ENCODE data around the gene FGD5.

The FGD5 gene

DNA sequence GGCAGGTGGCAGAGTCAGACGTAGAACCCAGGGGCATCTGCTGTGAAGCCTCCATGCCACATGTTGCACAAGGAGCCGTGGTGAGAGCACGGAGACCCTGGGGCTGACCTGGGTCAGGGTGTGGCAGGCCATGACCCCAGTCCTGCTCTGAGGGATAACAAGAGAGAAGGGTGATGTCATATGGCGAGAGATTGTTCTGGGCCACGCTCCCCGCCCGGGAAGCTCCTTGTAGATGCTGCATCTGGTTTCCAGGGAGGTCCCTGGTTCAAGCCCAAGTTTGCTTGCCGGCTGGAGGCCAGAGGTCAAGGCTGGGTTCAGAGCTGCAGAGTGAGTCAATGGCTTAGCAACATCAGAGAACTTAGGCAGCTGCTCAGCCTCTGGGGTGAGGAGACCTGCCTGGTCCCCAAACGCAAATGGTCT lies 17.3 kb downstream of the FGD5 start:
- Histone ChIP-seq H3K4me1 (ENCODE audit: low read length) (no peaks in the 10 kb centered on the region), H3K36me3 (replicated peaks; ENCODE audit: insufficient read depth, low read length) (no peaks in the 10 kb centered on the region), H3K79me2 (ENCODE audit: low read length) (no peaks in the 10 kb centered on the region), H3K27ac (ENCODE audit: low read length) (no peak overlapping the region), H3K9me2 (replicated peaks; ENCODE audit: insufficient read depth, low read length) (no peaks in the 10 kb centered on the region), H3K4me2 (ENCODE audit: low read depth, low read length) (no peak overlapping the region), H3K4me3 (ENCODE audit: low read length) (no peak overlapping the region), H4K20me1 (ENCODE audit: insufficient read depth, low read length) (no peaks in the 10 kb centered on the region), H3K9me3 (replicated peaks; ENCODE audit: insufficient read depth, low read length) (no peaks in the 10 kb centered on the region), H2AFZ (ENCODE audit: low read length) (no peak overlapping the region), H3F3A (ENCODE audit: insufficient read depth, low read length) (no peaks in the 10 kb centered on the region), H3K9ac (ENCODE audit: low read length) (no peak overlapping the region), H3K27me3 (replicated peaks; ENCODE audit: insufficient read depth, low read length) (peaks cover 55% of the 10 kb centered on the region)
- DNase-seq: no peak
- TF ChIP-seq EZH2 (optimal IDR thresholded peaks at IDR 0.05; ENCODE audit: low read depth, low read length): no peak
- TF ChIP-seq, protein P1, sequence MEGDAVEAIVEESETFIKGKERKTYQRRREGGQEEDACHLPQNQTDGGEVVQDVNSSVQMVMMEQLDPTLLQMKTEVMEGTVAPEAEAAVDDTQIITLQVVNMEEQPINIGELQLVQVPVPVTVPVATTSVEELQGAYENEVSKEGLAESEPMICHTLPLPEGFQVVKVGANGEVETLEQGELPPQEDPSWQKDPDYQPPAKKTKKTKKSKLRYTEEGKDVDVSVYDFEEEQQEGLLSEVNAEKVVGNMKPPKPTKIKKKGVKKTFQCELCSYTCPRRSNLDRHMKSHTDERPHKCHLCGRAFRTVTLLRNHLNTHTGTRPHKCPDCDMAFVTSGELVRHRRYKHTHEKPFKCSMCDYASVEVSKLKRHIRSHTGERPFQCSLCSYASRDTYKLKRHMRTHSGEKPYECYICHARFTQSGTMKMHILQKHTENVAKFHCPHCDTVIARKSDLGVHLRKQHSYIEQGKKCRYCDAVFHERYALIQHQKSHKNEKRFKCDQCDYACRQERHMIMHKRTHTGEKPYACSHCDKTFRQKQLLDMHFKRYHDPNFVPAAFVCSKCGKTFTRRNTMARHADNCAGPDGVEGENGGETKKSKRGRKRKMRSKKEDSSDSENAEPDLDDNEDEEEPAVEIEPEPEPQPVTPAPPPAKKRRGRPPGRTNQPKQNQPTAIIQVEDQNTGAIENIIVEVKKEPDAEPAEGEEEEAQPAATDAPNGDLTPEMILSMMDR (IDR thresholded peaks at IDR 0.05; ENCODE audit: low read length): no peak
- no peak for TF ChIP-seq EZH2phosphoT487 (IDR thresholded peaks at IDR 0.05; ENCODE audit: low read length)

DNA sequence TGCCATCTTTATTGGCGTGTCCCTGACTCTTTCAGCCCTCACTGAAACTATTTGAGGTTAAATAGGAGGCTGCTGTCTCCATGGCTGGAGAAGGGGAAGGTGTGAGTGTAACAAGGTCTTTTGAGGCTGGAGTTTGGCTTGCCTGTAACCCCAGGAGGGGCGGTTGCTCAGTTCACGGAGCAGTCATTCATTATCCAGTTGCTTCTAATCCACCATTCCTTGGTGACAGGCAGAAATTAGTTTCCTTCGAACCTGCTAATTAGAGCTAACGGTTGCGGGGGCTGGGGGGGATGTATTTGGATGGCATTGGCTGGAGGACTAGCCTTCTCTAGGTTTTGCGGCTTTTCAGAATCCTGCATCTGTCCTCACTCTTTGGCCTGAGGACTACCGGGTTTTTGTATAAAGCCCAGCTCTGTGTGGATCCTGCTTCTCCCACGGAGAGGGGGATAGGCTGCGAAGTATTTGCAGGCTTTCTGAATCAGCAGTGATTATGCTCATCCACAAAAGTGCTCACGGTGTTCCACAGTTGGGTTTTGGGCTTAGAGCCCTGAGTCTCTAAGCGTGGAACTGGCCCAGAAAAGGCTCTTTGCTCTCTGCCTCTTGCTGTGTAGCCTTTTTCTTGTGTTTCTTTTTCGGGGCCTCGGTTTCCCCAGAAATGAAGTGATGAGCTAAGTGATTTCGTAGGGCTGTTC lies 18.6 kb downstream of the FGD5 start:
- TF ChIP-seq EZH2phosphoT487 (IDR thresholded peaks at IDR 0.05; ENCODE audit: low read length) (no peak), EZH2 (optimal IDR thresholded peaks at IDR 0.05; ENCODE audit: low read depth, low read length) (no peak)
- TF ChIP-seq, protein P1 (IDR thresholded peaks at IDR 0.05; ENCODE audit: low read length): no peak
- H3K4me2 ChIP-seq (ENCODE audit: low read depth, low read length): no peak overlapping the region
- H2AFZ ChIP-seq (ENCODE audit: low read length): no peak overlapping the region
- H3K27ac ChIP-seq (ENCODE audit: low read length): no peak overlapping the region
- H4K20me1 ChIP-seq (ENCODE audit: insufficient read depth, low read length): no peaks in the 10 kb centered on the region
- H3K9me3 ChIP-seq (replicated peaks; ENCODE audit: insufficient read depth, low read length): no peaks in the 10 kb centered on the region
- no peaks in the 10 kb centered on the region for H3K4me1 ChIP-seq (ENCODE audit: low read length)
- no peaks in the 10 kb centered on the region for H3F3A ChIP-seq (ENCODE audit: insufficient read depth, low read length)
- no peaks in the 10 kb centered on the region for H3K79me2 ChIP-seq (ENCODE audit: low read length)
- peaks cover 50% of the 10 kb centered on the region for H3K27me3 ChIP-seq (replicated peaks; ENCODE audit: insufficient read depth, low read length)
- no peaks in the 10 kb centered on the region for H3K36me3 ChIP-seq (replicated peaks; ENCODE audit: insufficient read depth, low read length)
- no peak for DNase-seq
- H3K9ac ChIP-seq (ENCODE audit: low read length): no peak overlapping the region
- H3K9me2 ChIP-seq (replicated peaks; ENCODE audit: insufficient read depth, low read length): no peaks in the 10 kb centered on the region
- H3K4me3 ChIP-seq (ENCODE audit: low read length): no peak overlapping the region

DNA sequence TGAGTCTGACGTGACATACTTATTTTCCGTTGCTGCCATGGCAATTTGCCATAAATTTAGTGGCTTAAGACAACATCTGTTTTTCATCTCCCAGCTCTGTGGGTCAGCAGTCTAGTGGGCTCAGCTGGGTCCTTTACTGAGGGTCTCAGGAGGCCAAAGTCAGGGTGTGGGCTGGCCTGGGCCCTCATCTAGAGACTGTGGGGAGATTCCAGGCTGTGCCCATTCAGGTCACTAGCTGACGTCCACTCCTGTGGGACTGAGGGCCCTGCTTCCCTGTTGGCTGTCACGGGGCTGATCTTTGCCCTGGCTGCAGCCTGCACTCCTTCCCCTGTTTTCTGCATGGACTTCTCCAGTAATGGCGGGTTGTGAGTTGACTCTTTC lies 19.1 kb downstream of the FGD5 start:
- Histone ChIP-seq H3K4me2 (ENCODE audit: low read depth, low read length) (no peak overlapping the region), H3K79me2 (ENCODE audit: low read length) (no peaks in the 10 kb centered on the region), H3K27me3 (replicated peaks; ENCODE audit: insufficient read depth, low read length) (peaks cover 47% of the 10 kb centered on the region), H4K20me1 (ENCODE audit: insufficient read depth, low read length) (no peaks in the 10 kb centered on the region), H3K4me3 (ENCODE audit: low read length) (no peak overlapping the region), H3K9me2 (replicated peaks; ENCODE audit: insufficient read depth, low read length) (no peaks in the 10 kb centered on the region), H2AFZ (ENCODE audit: low read length) (no peak overlapping the region), H3K4me1 (ENCODE audit: low read length) (no peaks in the 10 kb centered on the region), H3F3A (ENCODE audit: insufficient read depth, low read length) (no peaks in the 10 kb centered on the region), H3K9me3 (replicated peaks; ENCODE audit: insufficient read depth, low read length) (no peaks in the 10 kb centered on the region), H3K9ac (ENCODE audit: low read length) (no peak overlapping the region), H3K27ac (ENCODE audit: low read length) (no peak overlapping the region), H3K36me3 (replicated peaks; ENCODE audit: insufficient read depth, low read length) (no peaks in the 10 kb centered on the region)
- DNase-seq: no peak
- TF ChIP-seq EZH2 (optimal IDR thresholded peaks at IDR 0.05; ENCODE audit: low read depth, low read length): no peak
- TF ChIP-seq EZH2phosphoT487 (IDR thresholded peaks at IDR 0.05; ENCODE audit: low read length): no peak
- TF ChIP-seq, protein P1 (IDR thresholded peaks at IDR 0.05; ENCODE audit: low read length): no peak
